SW480 (cell line): Measurements from ENCODE around the gene ADAM19.

ENCODE experiments used
- DNase-seq: peaks from one replicate; pipeline ENCODE4 v3.0.0-alpha.2; 2016; ENCODE audit warnings: low spot score

The ADAM19 gene

DNA sequence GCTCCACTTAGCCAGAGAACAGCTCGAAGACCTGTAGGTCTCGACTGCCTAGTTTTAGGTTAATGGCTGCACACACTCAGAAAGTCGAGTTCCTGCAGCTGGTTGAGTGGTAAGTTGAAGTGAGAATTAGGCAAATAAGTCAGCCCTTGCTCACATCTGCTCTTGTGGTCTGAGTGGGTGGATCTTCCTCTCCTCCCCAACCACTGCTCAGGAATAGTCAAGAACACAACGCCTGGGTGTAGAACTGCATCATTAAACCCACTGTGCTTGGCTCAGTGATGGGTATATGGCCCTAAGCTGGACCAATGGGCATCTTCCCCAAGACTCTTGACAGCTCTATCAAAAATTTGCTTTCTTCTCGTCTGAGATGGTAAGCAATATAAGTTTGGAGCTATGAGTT, 20.9 kb upstream of the ADAM19 start:
- no peak for DNase-seq

DNA sequence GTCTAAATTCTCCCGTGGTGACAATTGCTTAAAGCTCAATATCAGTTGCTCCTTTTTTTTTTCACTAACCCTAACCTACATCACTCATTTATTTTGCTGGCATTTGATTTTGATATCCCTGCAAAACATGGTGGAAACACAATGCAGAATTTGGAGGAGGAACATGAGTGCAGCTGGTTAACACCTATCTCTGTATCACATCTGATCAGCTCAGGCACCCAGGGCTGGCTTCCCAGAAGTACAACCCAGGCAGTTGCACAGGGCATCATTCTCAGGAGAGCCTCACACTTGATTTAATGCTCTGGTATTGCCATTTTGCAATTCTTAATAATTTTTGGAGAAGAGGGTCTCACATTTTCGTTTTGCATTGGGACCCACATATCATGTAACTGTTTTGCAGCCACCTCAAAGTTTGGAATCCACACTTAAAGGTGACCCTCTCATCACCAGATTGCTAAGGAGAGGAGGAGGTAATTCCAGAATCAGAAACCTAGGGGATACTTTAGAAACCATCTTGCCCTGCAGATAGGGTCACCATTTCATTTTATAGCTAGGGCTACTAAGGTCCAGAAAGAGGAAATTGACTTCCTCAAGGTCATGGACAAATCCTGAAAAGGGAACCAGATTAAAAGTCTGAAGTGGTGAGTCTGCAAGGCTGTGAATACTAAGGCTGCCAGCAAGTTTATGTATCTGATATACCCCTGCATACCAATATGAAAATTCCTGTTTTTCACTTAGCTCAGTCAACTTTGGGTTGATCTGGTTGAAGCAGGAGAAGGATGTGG, 19.3 kb upstream of the ADAM19 start:
- DNase-seq, result no peak

- DNase-seq, result no peak
These were observed 18.7 kb upstream of the ADAM19 start for GRCh38 chr5:157594257-157594656.

DNA sequence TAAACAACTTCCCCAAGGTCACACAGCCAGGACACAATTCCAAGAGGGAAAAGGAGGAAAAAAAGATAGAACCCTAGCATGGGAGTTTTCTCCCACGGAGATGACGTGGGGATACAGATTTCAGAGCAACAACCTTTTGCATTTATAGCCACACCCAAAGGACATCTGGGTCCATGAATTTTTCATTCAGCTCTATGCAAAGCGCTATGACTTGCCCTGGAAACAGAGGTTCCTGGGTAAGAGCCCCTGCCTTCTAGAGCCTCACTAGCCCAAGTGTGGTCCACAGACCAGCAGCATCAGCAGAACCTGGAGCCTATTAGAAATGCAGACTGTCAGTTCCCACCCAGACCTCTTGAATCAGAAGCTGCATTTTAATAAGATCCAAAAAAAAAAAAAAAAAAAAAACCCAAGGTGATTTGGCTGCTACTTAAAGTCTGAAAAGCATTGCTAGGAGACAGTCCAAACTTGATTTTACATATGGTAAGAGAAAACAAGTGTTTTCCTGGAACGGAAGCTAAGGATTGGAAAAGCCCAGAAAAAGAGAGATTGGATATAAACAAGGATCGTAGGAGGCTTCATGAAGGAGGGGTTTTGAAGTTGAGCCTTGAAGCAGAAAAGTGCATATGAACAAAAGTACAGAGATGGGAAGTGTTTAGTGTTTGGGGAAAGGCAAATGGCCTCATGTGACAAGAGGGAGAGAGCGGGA, 17.6 kb upstream of the ADAM19 start:
- DNase-seq, result no peak

DNA sequence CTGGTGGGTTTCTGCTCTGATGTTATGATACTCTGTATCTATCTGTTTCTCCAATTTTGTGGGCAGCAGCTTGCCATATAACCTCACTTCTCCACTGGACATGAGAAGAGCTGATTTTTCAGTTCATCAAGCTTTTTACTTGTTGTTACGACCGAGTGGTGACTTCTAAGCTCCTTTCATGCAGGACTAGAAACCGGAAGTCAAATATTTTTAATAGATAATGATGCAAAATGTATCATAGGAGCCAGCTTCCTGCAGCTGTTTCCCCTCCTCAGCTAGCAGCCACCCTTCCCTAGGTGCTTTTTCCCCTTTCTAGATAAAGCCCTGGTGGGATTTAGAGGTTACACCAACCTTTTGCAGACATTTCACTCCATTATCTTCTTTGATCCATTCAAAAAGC, 17.0 kb upstream of the ADAM19 start:
- DNase-seq, result no peak

DNA sequence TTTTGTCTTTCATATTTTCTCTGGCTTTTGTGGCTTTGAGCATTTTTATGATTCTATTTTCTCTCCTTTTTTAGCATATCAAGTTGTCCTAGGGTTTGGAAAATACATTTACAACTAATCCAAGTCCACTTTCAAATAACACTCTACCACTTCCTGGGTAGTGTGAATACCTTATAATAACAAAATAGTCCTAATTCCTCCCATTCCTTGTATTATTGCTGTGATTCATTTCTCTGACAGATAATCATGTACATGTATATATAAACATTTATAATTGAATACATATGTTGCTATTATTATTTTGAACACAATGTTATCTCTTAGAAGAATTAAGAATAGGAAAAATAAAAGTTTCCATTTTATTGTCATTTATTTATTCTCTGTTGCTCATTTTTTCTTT, 14.9 kb upstream of the ADAM19 start:
- no peak for DNase-seq

DNA sequence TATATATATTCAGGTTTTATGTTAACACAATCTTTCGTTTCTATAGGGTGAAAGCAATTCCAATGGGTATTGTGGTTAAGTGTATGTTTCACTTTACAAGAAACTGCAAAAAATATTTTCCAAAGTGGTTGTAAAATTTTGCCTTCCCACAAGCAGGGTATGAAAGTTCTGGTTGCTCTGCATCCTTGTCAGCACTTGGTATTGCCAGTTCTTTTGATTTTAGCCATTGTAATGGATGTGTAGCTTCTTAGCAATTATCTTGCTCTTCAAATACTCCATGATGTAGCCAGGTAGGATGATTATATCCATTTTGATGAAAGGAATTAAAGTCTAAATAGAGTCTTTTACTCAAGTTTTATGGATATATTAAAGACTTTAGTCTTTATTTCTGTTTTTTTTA, 9.1 kb upstream of the ADAM19 start:
- DNase-seq, result no peak

GRCh38 chr5:157582731-157583620, 7.4 kb upstream of the ADAM19 start:
- DNase-seq, result no peak

DNA sequence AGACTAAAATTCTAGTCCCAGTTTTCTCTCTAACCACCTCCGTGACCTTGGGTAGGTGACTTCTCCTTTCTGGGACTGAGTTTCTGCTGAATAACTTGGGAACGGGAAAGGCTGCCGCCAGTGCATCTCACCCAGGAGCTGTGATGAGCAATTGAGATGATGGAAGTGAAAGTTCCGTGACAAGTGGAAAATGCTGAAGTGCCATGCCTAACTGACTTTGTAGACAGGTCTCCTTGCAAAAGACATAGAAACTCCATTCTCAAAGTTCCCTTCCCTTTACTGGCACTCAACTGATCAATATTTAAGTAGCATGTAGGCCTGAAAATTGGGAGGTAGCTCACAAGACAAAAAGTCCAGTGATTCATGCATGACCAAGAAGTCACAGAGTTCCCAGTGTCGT, 6.3 kb upstream of the ADAM19 start:
- no peak for DNase-seq

DNA sequence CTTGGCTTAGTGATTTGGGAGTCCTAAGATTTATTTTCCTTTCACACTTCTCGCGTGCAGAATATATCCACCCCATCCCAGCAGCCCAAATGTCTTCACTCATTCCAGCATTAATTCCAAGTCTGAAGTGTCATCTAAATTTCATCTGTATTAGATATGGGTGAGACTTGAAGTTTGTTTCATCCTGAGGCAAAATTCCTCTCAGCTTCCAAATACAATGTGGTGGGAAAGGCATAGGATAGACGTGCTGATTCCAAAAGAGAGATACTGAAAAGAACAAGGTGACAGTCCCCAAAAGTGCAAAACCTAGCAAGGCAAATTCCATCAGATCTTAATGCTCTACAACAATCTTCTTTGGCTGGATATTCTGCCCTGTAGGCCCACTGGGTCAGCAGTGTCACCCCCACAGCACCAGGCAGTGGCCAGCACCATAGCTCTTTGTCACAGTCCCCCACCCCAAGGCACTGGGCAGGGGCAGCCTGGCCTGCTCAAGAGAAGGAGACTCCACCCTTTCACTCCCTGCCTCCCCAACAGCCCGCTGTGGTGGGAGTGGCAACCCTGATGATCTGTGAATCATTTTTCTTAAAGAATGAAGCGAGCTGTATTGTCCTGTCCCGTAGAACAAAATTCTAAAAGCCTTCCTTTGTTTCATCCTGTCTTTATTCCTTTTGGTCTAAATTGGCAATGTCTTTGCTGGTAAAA, 2.7 kb upstream of the ADAM19 start:
- no peak for DNase-seq

DNA sequence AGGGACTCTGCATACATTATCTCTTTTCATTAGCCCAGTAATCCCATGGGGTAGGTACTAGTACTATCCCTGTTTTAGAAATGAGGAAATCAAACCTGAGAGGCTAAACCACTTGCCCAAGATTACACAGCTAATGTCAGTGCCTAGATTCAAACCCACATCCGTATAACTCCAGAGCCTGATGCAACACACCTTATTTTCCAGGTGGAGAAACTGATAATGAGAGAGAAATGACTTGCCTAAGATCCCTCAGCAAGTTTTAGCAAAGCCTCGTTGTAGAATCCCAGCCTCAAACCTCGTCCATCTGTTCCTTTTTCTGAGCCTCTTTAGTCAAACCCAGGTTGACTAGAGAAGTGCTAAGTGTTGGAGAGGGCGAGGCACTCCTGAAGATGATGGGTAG, 1.1 kb upstream of the ADAM19 start:
- DNase-seq, result no peak

DNA sequence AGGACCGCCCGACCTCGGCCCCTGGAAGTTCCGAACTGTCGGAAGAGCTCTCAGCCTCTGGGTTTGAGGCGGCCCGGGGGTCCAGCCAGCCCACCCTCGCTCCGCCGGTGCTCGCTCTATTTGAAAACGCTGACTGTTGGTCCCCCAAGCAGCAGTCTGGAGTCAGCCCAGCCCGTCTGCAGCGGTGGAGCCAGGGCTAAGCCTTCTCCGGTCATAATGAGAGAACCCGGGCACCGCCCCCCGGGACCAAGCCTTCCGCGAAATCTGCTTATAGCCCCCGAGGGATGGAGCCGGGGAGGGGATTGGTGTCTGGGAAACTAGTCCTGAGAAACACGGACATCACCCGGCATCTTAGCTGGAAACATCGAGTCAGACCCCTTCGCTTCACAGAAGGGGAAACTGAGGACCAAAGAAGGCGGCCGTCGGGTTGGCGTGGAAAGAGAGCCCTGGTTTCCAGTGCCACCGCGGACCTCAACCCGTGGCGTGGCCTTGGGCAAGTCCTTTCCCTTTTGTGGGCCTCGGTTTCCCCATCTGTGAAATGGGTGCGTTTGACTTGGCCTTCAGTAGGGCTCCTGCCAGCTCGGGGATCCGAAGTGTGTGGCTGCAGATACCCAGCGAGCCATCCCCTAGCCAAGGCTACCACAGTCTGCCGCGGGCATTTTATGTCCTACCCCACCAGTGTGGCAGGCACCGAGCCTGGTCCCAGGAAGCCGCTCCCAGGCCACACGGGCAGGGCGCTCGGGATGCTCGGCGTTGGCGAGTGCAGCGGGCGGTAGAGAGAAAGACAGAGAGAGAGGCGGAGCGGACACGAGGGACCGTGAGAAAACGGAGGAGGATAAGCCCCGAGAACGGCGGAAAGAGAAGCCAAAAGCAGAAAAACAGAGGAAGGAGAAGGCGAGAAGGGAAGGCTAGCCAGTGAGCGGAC, 857 bp downstream of the ADAM19 start:
- DNase-seq, result peak; percentile 49

DNA sequence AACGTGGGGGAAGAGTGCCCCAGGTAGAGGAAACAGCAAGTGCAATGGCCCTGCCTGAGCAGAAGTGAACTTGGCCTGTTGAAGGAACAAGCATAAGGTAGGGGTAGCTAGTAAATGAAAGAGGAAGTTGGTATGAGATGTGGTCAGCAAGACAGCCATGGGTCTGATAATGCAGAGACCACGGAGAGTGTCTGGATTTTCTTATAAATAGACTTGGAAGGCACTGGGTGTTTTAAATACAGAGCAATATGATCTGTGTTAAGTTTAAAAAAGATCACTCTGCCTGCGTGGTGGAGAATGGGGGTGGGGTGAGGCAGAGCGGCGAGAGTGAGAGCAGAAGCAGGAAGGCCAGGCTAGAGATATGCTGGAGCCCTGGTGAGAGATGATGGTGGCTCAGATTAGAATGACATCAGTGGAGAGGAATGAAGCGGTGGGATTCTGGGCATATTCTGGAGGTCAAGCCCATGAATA, 4.2 kb downstream of the ADAM19 start:
- DNase-seq, result no peak

DNA sequence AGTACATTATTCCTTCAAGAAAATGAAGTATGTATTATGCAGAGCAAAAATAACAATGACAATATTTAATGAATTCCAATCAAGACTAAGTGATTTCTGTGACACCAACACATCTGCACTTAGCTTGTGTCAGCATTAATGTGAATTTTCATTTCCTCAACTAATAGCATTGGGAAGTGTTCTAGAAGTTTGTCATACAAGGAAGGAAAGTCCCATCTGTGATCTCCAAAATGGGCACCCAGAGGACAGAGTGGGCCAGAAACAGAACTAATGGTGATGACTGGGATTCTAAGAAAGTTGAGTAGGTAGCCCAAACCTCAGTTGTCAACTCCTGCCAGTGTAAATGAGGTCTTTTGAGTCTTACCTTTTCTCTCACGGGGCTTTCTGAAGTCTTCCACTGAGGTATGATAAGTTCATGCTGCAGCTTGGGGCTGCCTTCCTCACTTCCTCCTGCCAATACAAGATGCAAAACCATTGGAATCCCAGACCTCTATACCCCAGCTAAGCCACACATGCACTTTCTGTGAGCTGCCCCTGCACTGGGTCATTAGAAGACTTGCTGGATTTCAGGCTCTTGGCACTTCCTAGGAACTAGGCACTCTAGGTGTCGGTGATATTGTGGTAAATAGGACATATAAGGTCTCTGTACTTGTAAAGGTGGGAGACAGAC, 4.9 kb downstream of the ADAM19 start:
- no peak for DNase-seq

- no peak for DNase-seq
These were observed 6.9 kb downstream of the ADAM19 start for GRCh38 chr5:157568720-157569119.

GRCh38 chr5:157568222-157568621, 7.4 kb downstream of the ADAM19 start:
- no peak for DNase-seq

DNA sequence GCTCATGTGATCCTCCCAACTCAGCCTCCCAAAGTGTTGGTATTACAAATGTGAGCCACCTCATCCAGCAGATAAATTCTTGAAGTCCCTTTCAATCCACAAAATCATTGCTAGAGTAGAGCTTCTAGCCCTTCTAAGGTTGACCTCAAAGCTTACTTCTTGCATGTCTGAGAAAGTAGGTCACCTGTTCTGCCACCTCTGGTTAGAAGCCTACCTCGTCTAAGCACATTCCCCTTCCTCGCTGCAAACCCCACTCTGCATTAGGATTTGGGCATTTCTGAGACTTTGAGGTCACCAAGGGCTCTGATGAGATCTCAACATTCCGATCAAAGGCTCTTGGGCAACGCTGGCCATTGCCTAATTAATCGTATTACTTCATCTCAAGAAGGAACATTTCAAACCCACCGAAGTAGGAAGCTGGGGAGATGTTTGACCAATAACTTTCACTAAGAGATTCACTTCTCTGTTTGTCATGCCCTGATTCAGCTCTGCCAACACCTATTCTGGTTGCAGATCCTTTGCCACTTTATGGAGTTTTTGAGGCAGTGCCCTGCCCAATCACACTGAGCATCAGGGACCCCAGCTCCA, 8.6 kb downstream of the ADAM19 start:
- no peak for DNase-seq

GRCh38 chr5:157563929-157564716, 11.5 kb downstream of the ADAM19 start:
- DNase-seq, result no peak

- DNase-seq, result no peak
These were observed 12.1 kb downstream of the ADAM19 start for GRCh38 chr5:157563373-157563928.
